Measurements from ENCODE around the gene VPS13D.
A peak's percentile ranks its signal among the peaks of the same experiment; 100 is the strongest.

VPS13D gene

DNA sequence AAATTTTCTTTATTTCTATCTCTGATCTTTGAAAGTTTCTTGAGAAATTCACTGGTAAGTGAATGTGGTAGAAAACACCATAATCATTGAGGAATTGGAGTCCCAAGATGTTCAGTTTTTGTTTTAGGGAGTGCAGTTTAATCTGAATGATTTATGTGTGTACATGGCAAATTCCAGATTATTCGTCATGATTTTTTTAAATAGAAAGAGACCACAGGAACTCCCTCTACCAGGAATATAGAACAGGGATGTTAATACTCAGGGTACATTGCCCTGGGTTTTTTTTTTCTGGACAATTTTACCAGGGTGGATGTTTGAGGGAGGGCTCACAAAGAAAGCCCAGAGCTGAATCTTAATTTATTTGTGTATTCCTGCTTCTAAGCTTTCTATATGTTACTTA lies 109.0 kb downstream of the VPS13D start:
- Histone ChIP-seq H4K20me1 (ENCODE audit: insufficient read depth, low read length) (no peaks in the 10 kb centered on the region), H3K9me3 (replicated peaks; ENCODE audit: insufficient read depth, low read length) (no peaks in the 10 kb centered on the region), H3K79me2 (ENCODE audit: low read length) (no peaks in the 10 kb centered on the region), H3K4me3 (ENCODE audit: low read length) (no peak overlapping the region), H3K27me3 (replicated peaks; ENCODE audit: insufficient read depth, low read length) (no peaks in the 10 kb centered on the region), H3K36me3 (replicated peaks; ENCODE audit: insufficient read depth, low read length) (no peaks in the 10 kb centered on the region), H3K9ac (ENCODE audit: low read length) (no peak overlapping the region), H3K4me1 (ENCODE audit: low read length) (peaks cover 3% of the 10 kb centered on the region), H2AFZ (ENCODE audit: low read length) (no peak overlapping the region), H3K4me2 (ENCODE audit: low read depth, low read length) (no peak overlapping the region), H3K27ac (ENCODE audit: low read length) (no peak overlapping the region), H3F3A (ENCODE audit: insufficient read depth, low read length) (peaks cover 1% of the 10 kb centered on the region; the same call in 1 of the 2 replicates), H3K9me2 (replicated peaks; ENCODE audit: insufficient read depth, low read length) (no peaks in the 10 kb centered on the region)
- DNase-seq = no peak
- TF ChIP-seq, protein P1, sequence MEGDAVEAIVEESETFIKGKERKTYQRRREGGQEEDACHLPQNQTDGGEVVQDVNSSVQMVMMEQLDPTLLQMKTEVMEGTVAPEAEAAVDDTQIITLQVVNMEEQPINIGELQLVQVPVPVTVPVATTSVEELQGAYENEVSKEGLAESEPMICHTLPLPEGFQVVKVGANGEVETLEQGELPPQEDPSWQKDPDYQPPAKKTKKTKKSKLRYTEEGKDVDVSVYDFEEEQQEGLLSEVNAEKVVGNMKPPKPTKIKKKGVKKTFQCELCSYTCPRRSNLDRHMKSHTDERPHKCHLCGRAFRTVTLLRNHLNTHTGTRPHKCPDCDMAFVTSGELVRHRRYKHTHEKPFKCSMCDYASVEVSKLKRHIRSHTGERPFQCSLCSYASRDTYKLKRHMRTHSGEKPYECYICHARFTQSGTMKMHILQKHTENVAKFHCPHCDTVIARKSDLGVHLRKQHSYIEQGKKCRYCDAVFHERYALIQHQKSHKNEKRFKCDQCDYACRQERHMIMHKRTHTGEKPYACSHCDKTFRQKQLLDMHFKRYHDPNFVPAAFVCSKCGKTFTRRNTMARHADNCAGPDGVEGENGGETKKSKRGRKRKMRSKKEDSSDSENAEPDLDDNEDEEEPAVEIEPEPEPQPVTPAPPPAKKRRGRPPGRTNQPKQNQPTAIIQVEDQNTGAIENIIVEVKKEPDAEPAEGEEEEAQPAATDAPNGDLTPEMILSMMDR (IDR thresholded peaks at IDR 0.05; ENCODE audit: low read length) = no peak
- TF ChIP-seq EZH2phosphoT487 (IDR thresholded peaks at IDR 0.05; ENCODE audit: low read length) (no peak), EZH2 (optimal IDR thresholded peaks at IDR 0.05; ENCODE audit: low read depth, low read length) (no peak)

DNA sequence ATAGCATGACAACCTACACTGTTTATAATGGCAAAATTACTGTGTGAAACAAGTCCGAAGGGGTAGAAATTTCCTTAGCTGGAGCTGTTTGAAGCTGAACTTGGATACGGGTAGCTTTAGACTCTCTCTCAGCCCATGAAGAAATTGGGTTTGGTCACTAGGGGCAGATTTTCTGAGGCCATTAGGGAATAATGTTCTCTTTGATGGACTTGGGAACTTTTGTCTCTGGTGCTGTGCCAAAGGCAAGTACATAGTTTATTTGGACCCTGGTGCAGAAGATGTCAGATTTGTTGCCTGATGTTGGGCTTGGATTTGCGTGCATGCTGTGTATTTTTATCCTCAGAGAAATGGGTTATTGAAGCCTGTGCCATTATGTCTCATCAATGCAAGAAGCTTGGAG lies 109.6 kb downstream of the VPS13D start:
- Histone ChIP-seq H3K9ac (ENCODE audit: low read length) (no peak overlapping the region), H3K79me2 (ENCODE audit: low read length) (no peaks in the 10 kb centered on the region), H3K4me2 (ENCODE audit: low read depth, low read length) (no peak overlapping the region), H3K27ac (ENCODE audit: low read length) (no peak overlapping the region), H3K4me1 (ENCODE audit: low read length) (peaks cover 9% of the 10 kb centered on the region), H4K20me1 (ENCODE audit: insufficient read depth, low read length) (no peaks in the 10 kb centered on the region), H3K4me3 (ENCODE audit: low read length) (no peak overlapping the region), H3K27me3 (replicated peaks; ENCODE audit: insufficient read depth, low read length) (no peaks in the 10 kb centered on the region), H3F3A (ENCODE audit: insufficient read depth, low read length) (peaks cover 7% of the 10 kb centered on the region), H2AFZ (ENCODE audit: low read length) (no peak overlapping the region), H3K36me3 (replicated peaks; ENCODE audit: insufficient read depth, low read length) (no peaks in the 10 kb centered on the region), H3K9me3 (replicated peaks; ENCODE audit: insufficient read depth, low read length) (no peaks in the 10 kb centered on the region), H3K9me2 (replicated peaks; ENCODE audit: insufficient read depth, low read length) (no peaks in the 10 kb centered on the region)
- no peak for TF ChIP-seq EZH2phosphoT487 (IDR thresholded peaks at IDR 0.05; ENCODE audit: low read length)
- TF ChIP-seq, protein P1 (IDR thresholded peaks at IDR 0.05; ENCODE audit: low read length) = 0 out of 2 replicates have a peak, but pooled peaks have one; percentile 6
- DNase-seq = no peak

DNA sequence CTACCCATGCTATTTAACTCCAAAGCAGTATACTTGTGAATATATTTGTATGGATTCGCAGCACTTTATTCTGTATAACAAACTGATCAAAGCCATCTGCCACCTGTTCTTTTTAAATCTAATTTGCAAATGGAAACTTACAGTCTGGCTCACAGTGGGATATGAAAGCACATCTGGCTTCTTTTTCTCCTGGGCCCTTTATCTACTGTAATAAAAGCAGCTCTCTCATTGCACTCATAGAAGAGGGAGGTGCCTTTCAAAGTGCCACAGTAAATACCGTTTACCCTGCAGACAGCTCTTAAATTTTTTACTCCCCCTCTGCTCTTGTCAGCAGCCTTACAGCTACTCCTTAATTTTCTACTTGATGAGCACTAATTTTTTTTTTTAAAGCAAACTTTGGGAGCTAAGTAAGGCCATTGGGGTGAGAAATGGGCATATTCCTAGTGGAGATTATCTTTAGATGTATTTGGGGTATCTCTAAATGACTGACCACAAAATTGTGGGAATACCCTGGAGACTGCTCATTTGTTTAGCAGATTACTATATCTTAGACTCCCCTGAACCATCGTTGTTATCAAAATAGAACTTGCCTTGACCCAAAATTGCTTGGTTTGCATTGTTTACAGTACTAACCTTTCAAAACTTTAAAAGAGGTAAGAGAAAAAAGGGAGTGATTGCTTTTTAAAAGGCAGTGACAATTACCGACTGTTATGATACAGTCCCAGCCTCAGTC lies 110.1 kb downstream of the VPS13D start:
- Histone ChIP-seq H3F3A (ENCODE audit: insufficient read depth, low read length) (peaks cover 11% of the 10 kb centered on the region), H3K79me2 (ENCODE audit: low read length) (no peaks in the 10 kb centered on the region), H3K9me2 (replicated peaks; ENCODE audit: insufficient read depth, low read length) (no peaks in the 10 kb centered on the region), H3K4me1 (ENCODE audit: low read length) (peaks cover 15% of the 10 kb centered on the region), H4K20me1 (ENCODE audit: insufficient read depth, low read length) (no peaks in the 10 kb centered on the region), H3K9me3 (replicated peaks; ENCODE audit: insufficient read depth, low read length) (no peaks in the 10 kb centered on the region), H2AFZ (ENCODE audit: low read length) (no peak overlapping the region), H3K27ac (ENCODE audit: low read length) (no peak overlapping the region), H3K27me3 (replicated peaks; ENCODE audit: insufficient read depth, low read length) (no peaks in the 10 kb centered on the region), H3K9ac (ENCODE audit: low read length) (no peak overlapping the region), H3K36me3 (replicated peaks; ENCODE audit: insufficient read depth, low read length) (no peaks in the 10 kb centered on the region), H3K4me3 (ENCODE audit: low read length) (no peak overlapping the region), H3K4me2 (ENCODE audit: low read depth, low read length) (no peak overlapping the region)
- DNase-seq = no peak
- TF ChIP-seq EZH2 (optimal IDR thresholded peaks at IDR 0.05; ENCODE audit: low read depth, low read length) (no peak), EZH2phosphoT487 (IDR thresholded peaks at IDR 0.05; ENCODE audit: low read length) (no peak)
- TF ChIP-seq, protein P1 (IDR thresholded peaks at IDR 0.05; ENCODE audit: low read length) = no peak
